Endothelial cell of umbilical vein (primary cell): Measurements from ENCODE around the gene CACNB1. TPM values are rescaled to one million over a fixed set of nuclear protein-coding genes. Genes with fewer than 3 reads are reported as not detected.

Source experiments
- BruUV-seq: library from RNA; stranded (reverse); fragments of 400-500 nt; replicated peaks from 2 replicates; lab custom pipeline; 2021; lab: Mats Ljungman, UMichigan
- CTCF ChIA-PET: fragments of 300-600, 350-600 bp; sonication (Branson Sonifier 250); formaldehyde crosslinking; loops from one replicate; lab custom pipeline; 2021; ENCODE audit warnings: antibody characterized with exemption, inconsistent platforms; lab: Charles Lee
- POLR2A ChIA-PET: fragments of 300-600, 350-600 bp; sonication (Branson Sonifier 250); formaldehyde crosslinking; loops from one replicate; lab custom pipeline; 2021; ENCODE audit warnings: antibody characterized with exemption, inconsistent platforms; lab: Charles Lee
- DNase-seq: peaks from one replicate; pipeline ENCODE4 v3.0.0-alpha.2; 2011; ENCODE audit warnings: low read depth, low spot score
- FAIRE-seq: peaks from 2 replicates; lab custom pipeline; 2011; peaks lifted over from hg19 to GRCh38; lab: Jason Lieb, UNC
- H2AFZ ChIP-seq: 2 replicates; pipeline ENCODE4 v1.6.0; 2012; ENCODE audit warnings: low read depth, low read length, control low read depth, inconsistent platforms
- H3K27ac ChIP-seq: 2 replicates; pipeline ENCODE4 v1.5.1; 2011; ENCODE audit warnings: low read depth, mild to moderate bottlenecking, control low read depth, low read length, moderate library complexity; ENCODE audit not compliant: insufficient read depth
- H3K27me3 ChIP-seq, 2 experiments: 2 replicates each; pipeline versions ENCODE4 v1.6.0 to v1.6.1; 2011; ENCODE audit warnings: low read length in 2 of 2, mixed read lengths in 1 of 2; ENCODE audit not compliant: control insufficient read depth in 2 of 2, insufficient read depth in 2 of 2
- H3K36me3 ChIP-seq, 2 experiments: 2 replicates in 1 of 2; 3 replicates in 1 of 2; pipeline ENCODE4 v1.5.1; 2011; ENCODE audit warnings: low read length in 2 of 2, mild to moderate bottlenecking in 1 of 2, moderate library complexity in 1 of 2; ENCODE audit not compliant: control insufficient read depth in 2 of 2, insufficient read depth in 2 of 2; ENCODE audit errors: extremely low read depth in 1 of 2
- H3K4me1 ChIP-seq: 3 replicates; pipeline ENCODE4 v1.5.1; 2011; ENCODE audit warnings: mild to moderate bottlenecking, low read length; ENCODE audit not compliant: control insufficient read depth, insufficient read depth; ENCODE audit errors: extremely low read depth
- H3K4me2 ChIP-seq: 2 replicates; pipeline ENCODE4 v1.6.1; 2011; ENCODE audit warnings: low read length, control low read depth, mixed read lengths; ENCODE audit not compliant: insufficient read depth
- H3K4me3 ChIP-seq, 3 experiments: fragments of 200-600 bp in 1 of 3; sonication (generic), shearing (Covaris generic) in 1 of 3; replicated peaks in 1 of 3; 2 replicates each; pipeline ENCODE4 v1.5.1; 2011 to 2016; ENCODE audit warnings: control low read depth in 3 of 3, low read length in 3 of 3, mild to moderate bottlenecking in 2 of 3, inconsistent platforms in 1 of 3, low read depth in 1 of 3, moderate library complexity in 1 of 3; ENCODE audit not compliant: insufficient read depth in 1 of 3
- H3K79me2 ChIP-seq: 2 replicates; pipeline ENCODE4 v1.6.0; 2012; ENCODE audit warnings: low read length, inconsistent platforms; ENCODE audit not compliant: control insufficient read depth, insufficient read depth
- H3K9ac ChIP-seq: replicated peaks from 2 replicates; pipeline ENCODE3; 2011; ENCODE audit warnings: low read length, control low read depth; ENCODE audit not compliant: insufficient read depth; ENCODE audit errors: extremely low read depth
- H3K9me1 ChIP-seq: replicated peaks from 3 replicates; pipeline ENCODE4 v1.6.0; 2011; ENCODE audit warnings: mild to moderate bottlenecking, low read length; ENCODE audit not compliant: control insufficient read depth, insufficient read depth; ENCODE audit errors: extremely low read depth
- H3K9me3 ChIP-seq: replicated peaks from 2 replicates; pipeline ENCODE4 v1.5.1; 2012; ENCODE audit warnings: low read length, inconsistent platforms; ENCODE audit not compliant: control insufficient read depth, insufficient read depth
- H4K20me1 ChIP-seq: replicated peaks from 2 replicates; pipeline ENCODE3; 2011; ENCODE audit warnings: mild to moderate bottlenecking, low read length; ENCODE audit not compliant: control insufficient read depth, insufficient read depth; ENCODE audit errors: extremely low read depth
- EZH2 ChIP-seq: IDR thresholded peaks from 2 replicates; pipeline ENCODE4 v1.6.1; 2012; ENCODE audit warnings: borderline replicate concordance, low read depth, mild to moderate bottlenecking, moderate library complexity, low read length, inconsistent platforms; ENCODE audit not compliant: severe bottlenecking
- FOS ChIP-seq: IDR thresholded peaks from 2 replicates; pipeline ENCODE4 v1.6.1; 2011; ENCODE audit warnings: mild to moderate bottlenecking, low read length, moderate library complexity, borderline replicate concordance; ENCODE audit not compliant: insufficient read depth
- GATA2 ChIP-seq: IDR thresholded peaks from 2 replicates; pipeline ENCODE4 v1.7.0; 2011; ENCODE audit warnings: low read depth, mild to moderate bottlenecking, moderate library complexity, mixed read lengths, low read length; ENCODE audit not compliant: insufficient read length, insufficient read depth
- JUN ChIP-seq: IDR thresholded peaks from 2 replicates; pipeline ENCODE4 v1.6.1; 2011; ENCODE audit warnings: borderline replicate concordance, low read depth; ENCODE audit not compliant: insufficient read length, insufficient read depth
- MAX ChIP-seq: IDR thresholded peaks from 2 replicates; pipeline ENCODE4 v1.6.1; 2011; ENCODE audit not compliant: insufficient read depth, insufficient read length
- MYC ChIP-seq: IDR thresholded peaks from one replicate; pipeline ENCODE4 v1.6.1; 2011; ENCODE audit warnings: mild to moderate bottlenecking, low read depth, low read length
- POLR2A ChIP-seq: IDR thresholded peaks from 2 replicates; pipeline ENCODE4 v1.6.1; 2012; ENCODE audit warnings: low read depth, mild to moderate bottlenecking, control low read depth, low read length
- POLR2AphosphoS5 ChIP-seq: IDR thresholded peaks from 2 replicates; pipeline ENCODE4 v1.6.1; 2012; ENCODE audit warnings: low read depth, mild to moderate bottlenecking, control low read depth, low read length, moderate library complexity; ENCODE audit not compliant: insufficient read depth
- dilution Hi-C: fragments of 300-500 bp; cut with MboI; formaldehyde crosslinking; loops from one replicate; pipeline ENCODE4 v1.15.0; 2019; ENCODE audit warnings: low sequenced_read_pairs; ENCODE audit not compliant: extremely low pct_ligation_motif_present
- intact Hi-C: fragments of 100-400 bp; cut with micrococcal nuclease; formaldehyde crosslinking; loops from one replicate; pipeline ENCODE4 v1.10.0; 2022
- polyA plus RNA-seq, 4 experiments: library from polyadenylated mRNA; depleted of rRNA in 3 of 4; stranded (reverse) in 3 of 4; unstranded in 1 of 4; fragments of >200 nt; gene quantifications; 2 replicates each; pipeline versions ENCODE4 v1.2.1 to v1.2.3, GENCODE V29; 2011 to 2012; ENCODE audit warnings: missing spikeins in 1 of 4
- total RNA-seq: library from RNA; stranded (reverse); gene quantifications from 2 replicates; pipeline ENCODE4 v1.2.3, GENCODE V29; 2021
- TF ChIP-seq, protein P1 (sequence below), 2 donors: IDR thresholded peaks; 1 replicate in 1 of 2; 2 replicates in 1 of 2; pipeline ENCODE4 v1.5.1; 2011; ENCODE audit warnings: low read length in 2 of 2, mild to moderate bottlenecking in 2 of 2, moderate library complexity in 2 of 2, control low read depth in 1 of 2, inconsistent platforms in 1 of 2, low read depth in 1 of 2; ENCODE audit not compliant: insufficient read depth in 1 of 2; ENCODE audit errors: extremely low read depth in 1 of 2

CACNB1 gene
- total and polyA plus RNA-seq, 2 donors (not counting 3 experiments of a cell fraction or from before 2014, with no cell fraction given) = 4.7 to 12.3 TPM

DNA sequence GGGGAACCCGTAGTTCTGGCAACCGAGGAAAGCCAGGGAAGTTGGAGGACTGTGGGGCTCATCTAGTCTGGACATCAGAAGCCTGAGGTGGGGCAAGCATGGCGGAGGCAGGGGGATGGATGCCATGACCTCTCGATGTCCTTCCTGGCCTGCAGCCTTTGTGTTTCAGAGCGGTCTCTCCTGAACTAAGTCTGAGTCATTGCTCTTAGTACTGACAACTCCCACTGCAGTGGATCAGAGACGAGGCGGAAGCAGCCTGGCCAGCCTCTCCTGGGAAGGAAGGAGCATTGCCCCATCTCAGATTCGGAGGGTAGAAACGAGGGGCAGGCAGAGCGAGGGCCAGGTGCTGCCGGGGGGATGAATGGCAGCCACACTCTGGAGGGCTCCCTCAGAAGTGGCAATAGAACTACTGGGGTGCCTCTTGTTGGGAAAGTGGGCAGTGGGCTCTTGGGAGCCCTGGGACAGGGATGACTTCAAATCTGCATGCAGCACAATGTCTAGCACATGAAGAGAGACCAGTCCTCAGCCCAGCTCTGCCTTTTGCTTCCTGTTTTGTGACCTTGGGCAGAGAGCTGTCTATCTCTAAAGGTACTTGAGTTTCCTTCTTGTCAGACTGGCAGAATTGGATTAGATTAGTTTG lies 31.9 kb upstream of the CACNB1 start:
- FAIRE-seq (peak; percentile 90), DNase-seq (no peak)
- H4K20me1 ChIP-seq = no peaks in the 10 kb centered on the region
- peaks cover 19 to 25% of the 10 kb centered on the region in 2 experiments for H3K27me3 ChIP-seq
- peaks cover 14% of the 10 kb centered on the region for H3K4me1 ChIP-seq
- dilution Hi-C loops (no loop called here), intact Hi-C loops (no loop called here)
- H3K4me3 ChIP-seq = no peak overlapping the region
- H3K9me3 ChIP-seq = no peaks in the 10 kb centered on the region
- no peaks in the 10 kb centered on the region for H3K79me2 ChIP-seq
- CTCF ChIA-PET = interaction anchor here (1.3 to 4.9 kb wide), 3 partner anchors 11 to 22 kb away, joined by 4 to 112 read pairs (median 54); no protein-coding TSS in a partner anchor
- no peak overlapping the region for H3K27ac ChIP-seq
- no peaks in the 10 kb centered on the region for H3K36me3 ChIP-seq
- H3K9ac ChIP-seq = no peak overlapping the region
- no peak for TF ChIP-seq POLR2AphosphoS5
- TF ChIP-seq POLR2A = no peak
- no peak for TF ChIP-seq GATA2
- TF ChIP-seq, protein P1, sequence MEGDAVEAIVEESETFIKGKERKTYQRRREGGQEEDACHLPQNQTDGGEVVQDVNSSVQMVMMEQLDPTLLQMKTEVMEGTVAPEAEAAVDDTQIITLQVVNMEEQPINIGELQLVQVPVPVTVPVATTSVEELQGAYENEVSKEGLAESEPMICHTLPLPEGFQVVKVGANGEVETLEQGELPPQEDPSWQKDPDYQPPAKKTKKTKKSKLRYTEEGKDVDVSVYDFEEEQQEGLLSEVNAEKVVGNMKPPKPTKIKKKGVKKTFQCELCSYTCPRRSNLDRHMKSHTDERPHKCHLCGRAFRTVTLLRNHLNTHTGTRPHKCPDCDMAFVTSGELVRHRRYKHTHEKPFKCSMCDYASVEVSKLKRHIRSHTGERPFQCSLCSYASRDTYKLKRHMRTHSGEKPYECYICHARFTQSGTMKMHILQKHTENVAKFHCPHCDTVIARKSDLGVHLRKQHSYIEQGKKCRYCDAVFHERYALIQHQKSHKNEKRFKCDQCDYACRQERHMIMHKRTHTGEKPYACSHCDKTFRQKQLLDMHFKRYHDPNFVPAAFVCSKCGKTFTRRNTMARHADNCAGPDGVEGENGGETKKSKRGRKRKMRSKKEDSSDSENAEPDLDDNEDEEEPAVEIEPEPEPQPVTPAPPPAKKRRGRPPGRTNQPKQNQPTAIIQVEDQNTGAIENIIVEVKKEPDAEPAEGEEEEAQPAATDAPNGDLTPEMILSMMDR (IDR thresholded peaks at IDR 0.05; ENCODE audit: extremely low read depth in 1 of 2, insufficient read depth in 1 of 2, low read depth in 1 of 2, low read length in 2 of 2) = no peak
- no peak for TF ChIP-seq MYC
- TF ChIP-seq MAX = no peak
- TF ChIP-seq EZH2 = no peak
- no peak for TF ChIP-seq FOS
- no peak for TF ChIP-seq JUN
- BruUV-seq = no TSS peak
- no peak overlapping the region for H3K4me2 ChIP-seq
- H2AFZ ChIP-seq = peak overlapping the region; percentile 34
- H3K9me1 ChIP-seq = no peaks in the 10 kb centered on the region
- POLR2A ChIA-PET = no interaction called here
